ENCODE data around the gene OMA1.

OMA1 gene

GRCh38 chr1:58524353-58524945 is 22.1 kb downstream of the OMA1 start:
- Histone ChIP-seq H4K20me1 (ENCODE audit: control insufficient read depth, insufficient read depth, low read depth, low read length) (no peaks in the 10 kb centered on the region), H3K36me3 (ENCODE audit: control insufficient read depth, low read length) (peaks cover 36% of the 10 kb centered on the region), H3K9me3 (ENCODE audit: control insufficient read depth, insufficient read depth, low read length) (no peaks in the 10 kb centered on the region), H3K27me3 (ENCODE audit: control insufficient read depth, low read length) (no peaks in the 10 kb centered on the region), H3K4me1 (ENCODE audit: control insufficient read depth, low read length) (peaks cover 56% of the 10 kb centered on the region), H3K4me3 (ENCODE audit: low read length) (no peak overlapping the region), H3K27ac (ENCODE audit: low read depth, low read length) (peak overlapping the region; percentile 98; the same call in 1 of the 2 replicates), H3F3A (ENCODE audit: control insufficient read depth, insufficient read depth) (peaks cover 24% of the 10 kb centered on the region), H3K4me2 (ENCODE audit: low read length) (peak overlapping the region; percentile 10; the same call in 1 of the 2 replicates), H3K9me2 (replicated peaks; ENCODE audit: control insufficient read depth, low read length) (no peaks in the 10 kb centered on the region), H3K79me2 (ENCODE audit: control insufficient read depth, low read length) (no peaks in the 10 kb centered on the region)
- TF ChIP-seq CTCF (IDR thresholded peaks at IDR 0.05; ENCODE audit: low read depth, low read length, poor library complexity, severe bottlenecking), result no peak
- TF ChIP-seq EZH2phosphoT487 (IDR thresholded peaks at IDR 0.05; ENCODE audit: borderline replicate concordance, low read length), result no peak

- no peak overlapping the region for H3K4me3 ChIP-seq (ENCODE audit: low read length)
- H3K27ac ChIP-seq (ENCODE audit: low read depth, low read length), result peak overlapping the region; percentile 14; the same call in 1 of the 2 replicates
- H3F3A ChIP-seq (ENCODE audit: control insufficient read depth, insufficient read depth), result peaks cover 3% of the 10 kb centered on the region; the same call in 1 of the 2 replicates
Measured at GRCh38 chr1:58515794-58516401, 30.6 kb downstream of the OMA1 start.

GRCh38 chr1:58513956-58514355 is 32.6 kb downstream of the OMA1 start:
- H3K36me3 ChIP-seq (ENCODE audit: control insufficient read depth, low read length), result peaks cover 67% of the 10 kb centered on the region
- H3K9me3 ChIP-seq (ENCODE audit: control insufficient read depth, insufficient read depth, low read length), result peaks cover 6% of the 10 kb centered on the region; the same call in 1 of the 2 replicates
- TF ChIP-seq EZH2phosphoT487 (IDR thresholded peaks at IDR 0.05; ENCODE audit: borderline replicate concordance, low read length), result no peak
- TF ChIP-seq CTCF (IDR thresholded peaks at IDR 0.05; ENCODE audit: low read depth, low read length, poor library complexity, severe bottlenecking), result no peak
- peaks cover 3% of the 10 kb centered on the region; the same call in 1 of the 2 replicates for H3F3A ChIP-seq (ENCODE audit: control insufficient read depth, insufficient read depth)
- no peaks in the 10 kb centered on the region for H3K27me3 ChIP-seq (ENCODE audit: control insufficient read depth, low read length)
- no peaks in the 10 kb centered on the region for H3K9me2 ChIP-seq (replicated peaks; ENCODE audit: control insufficient read depth, low read length)
- no peak overlapping the region for H3K4me3 ChIP-seq (ENCODE audit: low read length)
- no peak overlapping the region for H3K27ac ChIP-seq (ENCODE audit: low read depth, low read length)
- H3K4me1 ChIP-seq (ENCODE audit: control insufficient read depth, low read length), result peaks cover 19% of the 10 kb centered on the region
- no peaks in the 10 kb centered on the region for H4K20me1 ChIP-seq (ENCODE audit: control insufficient read depth, insufficient read depth, low read depth, low read length)
- no peaks in the 10 kb centered on the region for H3K79me2 ChIP-seq (ENCODE audit: control insufficient read depth, low read length)
- H3K4me2 ChIP-seq (ENCODE audit: low read length), result no peak overlapping the region

More at GRCh38 chr1:58515794-58516401, 30.6 kb downstream of the OMA1 start:
- Histone ChIP-seq H3K4me1 (ENCODE audit: control insufficient read depth, low read length) (peaks cover 19% of the 10 kb centered on the region), H3K4me2 (ENCODE audit: low read length) (peak overlapping the region; percentile 15; the same call in 1 of the 2 replicates), H3K9me2 (replicated peaks; ENCODE audit: control insufficient read depth, low read length) (no peaks in the 10 kb centered on the region), H3K27me3 (ENCODE audit: control insufficient read depth, low read length) (no peaks in the 10 kb centered on the region), H3K9me3 (ENCODE audit: control insufficient read depth, insufficient read depth, low read length) (peaks cover 6% of the 10 kb centered on the region; the same call in 1 of the 2 replicates), H3K79me2 (ENCODE audit: control insufficient read depth, low read length) (no peaks in the 10 kb centered on the region), H4K20me1 (ENCODE audit: control insufficient read depth, insufficient read depth, low read depth, low read length) (no peaks in the 10 kb centered on the region), H3K36me3 (ENCODE audit: control insufficient read depth, low read length) (peaks cover 67% of the 10 kb centered on the region)
- peak; percentile 60 for TF ChIP-seq CTCF (IDR thresholded peaks at IDR 0.05; ENCODE audit: low read depth, low read length, poor library complexity, severe bottlenecking)
- TF ChIP-seq EZH2phosphoT487 (IDR thresholded peaks at IDR 0.05; ENCODE audit: borderline replicate concordance, low read length), result no peak
